PFSK-1 (cell line): ENCODE results near the gene MYG1.

Experiments
- FOXP2 ChIP-seq: optimal IDR thresholded peaks from 2 replicates; pipeline ENCODE3; 2011; ENCODE audit warnings: borderline replicate concordance, control low read depth, inconsistent platforms; ENCODE audit not compliant: insufficient read depth; ENCODE audit errors: extremely low read length, extremely low read depth
- POLR2AphosphoS5 ChIP-seq: IDR thresholded peaks from 2 replicates; pipeline ENCODE4 v1.6.1; 2012; ENCODE audit warnings: low read depth, mild to moderate bottlenecking, control low read depth, low read length, moderate library complexity
- REST ChIP-seq, 2 experiments: IDR thresholded peaks; 2 replicates each; pipeline versions ENCODE4 v1.6.1 to v1.8.0; 2011 to 2012; ENCODE audit warnings: low read depth in 2 of 2, low read length in 2 of 2, control low read depth in 1 of 2, inconsistent platforms in 1 of 2, mild to moderate bottlenecking in 1 of 2, moderate library complexity in 1 of 2; ENCODE audit not compliant: insufficient read depth in 1 of 2
- SIN3A ChIP-seq: IDR thresholded peaks from 2 replicates; pipeline ENCODE4 v1.6.1; 2012; ENCODE audit warnings: mild to moderate bottlenecking, low read length, moderate library complexity, borderline replicate concordance; ENCODE audit not compliant: insufficient read depth
- TAF1 ChIP-seq: IDR thresholded peaks from 2 replicates; pipeline ENCODE4 v1.6.1; 2012; ENCODE audit warnings: low read length, control low read depth, borderline replicate concordance; ENCODE audit not compliant: insufficient read depth

GRCh38 chr12:53295891-53296219 lies 3.6 kb upstream of the MYG1 start:
- no peak for TF ChIP-seq POLR2AphosphoS5
- TF ChIP-seq REST (IDR thresholded peaks at IDR 0.05; ENCODE audit: insufficient read depth in 1 of 2, low read depth in 2 of 2, low read length in 2 of 2): no peak
- no peak for TF ChIP-seq TAF1
- no peak for TF ChIP-seq SIN3A
- TF ChIP-seq FOXP2: no peak
